Spleen (tissue), 11 donors: ENCODE data around the gene OR6B3. TPM values are rescaled to one million over a fixed set of nuclear protein-coding genes. Genes with fewer than 3 reads are reported as not detected.

Experiments used
- DNase-seq: peaks from one replicate; pipeline ENCODE4 v3.0.0-alpha.2; 2020
- H3K27ac ChIP-seq, 8 donors: fragments of 200-600 bp; sonication (generic) in 7 of 8; 1 replicate in 4 of 8; 2 replicates in 4 of 8; pipeline versions ENCODE4 v1.5.0 to v1.8.0; 2016 to 2021; ENCODE audit warnings: inconsistent platforms in 4 of 8, mild to moderate bottlenecking in 4 of 8, moderate library complexity in 1 of 8
- H3K27me3 ChIP-seq, 7 donors: fragments of 200-600 bp; sonication (generic) in 6 of 7; replicated peaks in 1 of 7; 1 replicate in 4 of 7; 2 replicates in 3 of 7; pipeline versions ENCODE4 v1.5.0 to v1.8.0; 2016 to 2021; ENCODE audit warnings: inconsistent platforms in 3 of 7, mild to moderate bottlenecking in 1 of 7
- H3K36me3 ChIP-seq, 6 donors: fragments of 200-600 bp; sonication (generic) in 5 of 6; 1 replicate in 4 of 6; 2 replicates in 2 of 6; pipeline versions ENCODE4 v1.5.0 to v1.8.0; 2016 to 2021; ENCODE audit warnings: inconsistent platforms in 2 of 6
- H3K4me1 ChIP-seq, 6 donors: fragments of 200-600 bp; sonication (generic) in 5 of 6; 1 replicate in 3 of 6; 2 replicates in 3 of 6; pipeline versions ENCODE4 v1.5.0 to v1.8.0; 2016 to 2021; ENCODE audit warnings: inconsistent platforms in 3 of 6
- H3K4me3 ChIP-seq, 8 donors: fragments of 200-600 bp; sonication (generic) in 7 of 8; 1 replicate in 4 of 8; 2 replicates in 4 of 8; pipeline versions ENCODE4 v1.5.0 to v1.8.0; 2016 to 2021; ENCODE audit warnings: inconsistent platforms in 4 of 8, mild to moderate bottlenecking in 4 of 8, moderate library complexity in 2 of 8
- H3K9me3 ChIP-seq, 8 donors: fragments of 200-600 bp; sonication (generic) in 7 of 8; 1 replicate in 4 of 8; 2 replicates in 4 of 8; pipeline versions ENCODE4 v1.5.0 to v1.8.0; 2016 to 2021; ENCODE audit warnings: inconsistent platforms in 4 of 8
- CTCF ChIP-seq, 11 experiments: fragments of 200-600 bp in 7 of 11; fragments of 450-650 bp in 4 of 11; sonication (generic) in 4 of 11; IDR thresholded peaks in 8 of 11; conservative IDR thresholded peaks in 3 of 11; 1 replicate in 7 of 11; 2 replicates in 4 of 11; pipeline versions ENCODE4 v1.4.0 to v1.8.0; 2016 to 2021; ENCODE audit warnings: antibody characterized with exemption in 11 of 11, inconsistent platforms in 4 of 11, mild to moderate bottlenecking in 1 of 11
- POLR2A ChIP-seq, 3 donors: fragments of 450-650 bp; IDR thresholded peaks; one replicate each; pipeline ENCODE4 v1.5.1; 2017; ENCODE audit warnings: antibody characterized with exemption in 3 of 3, mild to moderate bottlenecking in 1 of 3
- POLR2AphosphoS5 ChIP-seq, 3 donors: sonication (generic); formaldehyde crosslinking; IDR thresholded peaks; one replicate each; pipeline ENCODE4 v1.5.1; 2017; ENCODE audit warnings: antibody characterized with exemption in 3 of 3
- WGBS, 5 donors: extraction: QIAGEN DNeasy Blood & Tissue Kit in 3 of 5; methylation state at CpG; one replicate each; pipeline versions ENCODE4 v1.1.5 to v1.1.7; 2013 to 2018; 5-methylcytosine and 5-hydroxymethylcytosine counted together
- intact Hi-C: fragments of 100-400 bp; cut with DNase I; formaldehyde crosslinking; loops from one replicate; pipeline ENCODE4 v1.15.0; 2023; ENCODE audit warnings: low total_unique reads
- polyA plus RNA-seq, 3 donors: library from polyadenylated mRNA; stranded (reverse); fragments of 200-250 nt; gene quantifications; one replicate each; pipeline ENCODE4 v1.2.1, GENCODE V29; 2013
- total RNA-seq, 7 donors: library from RNA; depleted of rRNA in 3 of 7; stranded (reverse); fragments of >200 nt in 3 of 7; fragmentation: NEBNext Ultra II Directional in 4 of 7; extraction: Animal tissue kit (Norgen Biotek cat#: 25700) in 4 of 7; gene quantifications; one replicate each; pipeline versions ENCODE4 v1.1.0 to v1.2.1, GENCODE V29; 2016 to 2021
- donor health status: healthy with polysubstance abuse.
- donor health status: DM: no; HTN: no; CAD: no; lungs with moderate emphysema.
- donor health status: DM: no; HTN: no; CAD: no.
- donor health status: Bipolar disorder and iron deficiency.
- donor health status: healthy.
- donor health status: DM: no; HTN: no; CAD: no.
- donor health status: DM: yes; HTN: yes; CAD: no.

OR6B3 gene
- total and polyA plus RNA-seq, 10 donors = not detected

- Histone ChIP-seq H3K36me3 (no peaks in the 10 kb centered on the region), H3K9me3 (peaks cover 0 to 19% (median 13%) of the 10 kb centered on the region in 8 donors), H3K27ac (no peak overlapping the region), H3K27me3 (peaks cover 0 to 30% (median 0%) of the 10 kb centered on the region in 7 donors), H3K4me3 (no peak overlapping the region), H3K4me1 (no peaks in the 10 kb centered on the region)
- intact Hi-C loops = no loop called here
- TF ChIP-seq POLR2AphosphoS5 (IDR thresholded peaks at IDR 0.05) = no peak
- TF ChIP-seq POLR2A (IDR thresholded peaks at IDR 0.05) = no peak
- TF ChIP-seq CTCF (IDR thresholded peaks at IDR 0.05 in 8 of 11, conservative IDR thresholded peaks at IDR 0.05 in 3 of 11) = no peak
- DNase-seq = no peak
- 84 to 93% (median 89%) methylated on average over 3 of the region's 3 CpGs for WGBS, 5 donors
These were observed 17.6 kb upstream of the OR6B3 start for GRCh38 chr2:240070907-240071306.

- H3K4me1 ChIP-seq = no peaks in the 10 kb centered on the region
- intact Hi-C loops = loop anchor here (10.0 kb wide), 1 partner anchor 365 kb away; the partner anchor contains the start of gene GPC1
- no peaks in the 10 kb centered on the region for H3K36me3 ChIP-seq
- DNase-seq = no peak
- H3K9me3 ChIP-seq = peaks cover 0 to 11% (median 7%) of the 10 kb centered on the region in 8 donors
- 67 to 88% (median 79%) methylated on average over 1 of the region's 1 CpG for WGBS, 5 donors
- TF ChIP-seq CTCF (IDR thresholded peaks at IDR 0.05 in 8 of 11, conservative IDR thresholded peaks at IDR 0.05 in 3 of 11) (no peak), POLR2AphosphoS5 (IDR thresholded peaks at IDR 0.05) (no peak), POLR2A (IDR thresholded peaks at IDR 0.05) (no peak)
- peaks cover 0 to 25% (median 3%) of the 10 kb centered on the region in 7 donors for H3K27me3 ChIP-seq
- no peak overlapping the region for H3K27ac ChIP-seq
- no peak overlapping the region for H3K4me3 ChIP-seq
These were observed 16.5 kb upstream of the OR6B3 start for GRCh38 chr2:240069829-240070228.

- WGBS, 5 donors = 94 to 100% (median 97%) methylated on average over 1 of the region's 1 CpG
- Histone ChIP-seq H3K36me3 (no peaks in the 10 kb centered on the region), H3K4me3 (no peak overlapping the region), H3K4me1 (no peaks in the 10 kb centered on the region), H3K27ac (no peak overlapping the region), H3K27me3 (peaks cover 0 to 19% (median 3%) of the 10 kb centered on the region in 7 donors), H3K9me3 (peaks cover 0 to 11% (median 7%) of the 10 kb centered on the region in 8 donors)
- intact Hi-C loops = loop anchor here (10.0 kb wide), 1 partner anchor 367 kb away; the partner anchor contains the start of gene GPC1
- no peak for TF ChIP-seq POLR2AphosphoS5 (IDR thresholded peaks at IDR 0.05)
- DNase-seq = no peak
These were observed 14.9 kb upstream of the OR6B3 start for GRCh38 chr2:240068193-240068592.

GRCh38 chr2:240066489-240066888 lies 13.2 kb upstream of the OR6B3 start:
- 68 to 77% (median 73%) methylated on average over 5 of the region's 5 CpGs for WGBS, 5 donors
- Histone ChIP-seq H3K4me1 (no peaks in the 10 kb centered on the region), H3K4me3 (no peak overlapping the region), H3K27ac (no peak overlapping the region), H3K27me3 (peaks cover 0 to 19% (median 3%) of the 10 kb centered on the region in 7 donors), H3K9me3 (peaks cover 0 to 11% (median 7%) of the 10 kb centered on the region in 8 donors), H3K36me3 (no peaks in the 10 kb centered on the region)
- TF ChIP-seq POLR2AphosphoS5 (IDR thresholded peaks at IDR 0.05) = no peak
- no peak for TF ChIP-seq POLR2A (IDR thresholded peaks at IDR 0.05)
- TF ChIP-seq CTCF (IDR thresholded peaks at IDR 0.05 in 8 of 11, conservative IDR thresholded peaks at IDR 0.05 in 3 of 11) = no peak
- intact Hi-C loops = loop anchor here (10.0 kb wide), 1 partner anchor 368 kb away; the partner anchor contains the start of gene GPC1
- no peak for DNase-seq
